Thyroid gland (tissue), 4 donors: ENCODE results near the gene PRKCH. TPM values are rescaled to one million over a fixed set of nuclear protein-coding genes. Genes with fewer than 3 reads are reported as not detected.
A peak's percentile ranks its signal among the peaks of the same experiment; 100 is the strongest.

Source experiments
- DNase-seq, 2 donors: peaks; one replicate each; pipeline ENCODE4 v3.0.0-alpha.2; 2019
- H3K27ac ChIP-seq, 3 donors: fragments of 200-600 bp; sonication (generic); 1 replicate in 2 of 3; 2 replicates in 1 of 3; pipeline ENCODE4 v1.5.1; 2016 to 2019; ENCODE audit warnings: mild to moderate bottlenecking in 1 of 3, moderate library complexity in 1 of 3
- H3K27me3 ChIP-seq: fragments of 200-600 bp; sonication (generic); one replicate; pipeline ENCODE4 v1.5.1; 2019
- H3K36me3 ChIP-seq, 2 donors: fragments of 200-600 bp; sonication (generic); one replicate each; pipeline ENCODE4 v1.5.1; 2016 to 2019
- H3K4me1 ChIP-seq, 2 donors: fragments of 200-600 bp; sonication (generic); one replicate each; pipeline ENCODE4 v1.5.1; 2017 to 2019
- H3K4me3 ChIP-seq, 3 donors: fragments of 200-600 bp; sonication (generic); replicated peaks in 1 of 3; 1 replicate in 2 of 3; 2 replicates in 1 of 3; pipeline ENCODE4 v1.5.1; 2016; ENCODE audit warnings: mild to moderate bottlenecking in 1 of 3
- H3K9me3 ChIP-seq: fragments of 200-600 bp; sonication (generic); one replicate; pipeline ENCODE4 v1.5.1; 2017
- POLR2A ChIP-seq, 2 donors: fragments of 450-650 bp; IDR thresholded peaks; one replicate each; pipeline ENCODE4 v1.6.1; 2017; ENCODE audit warnings: antibody characterized with exemption in 2 of 2, mild to moderate bottlenecking in 2 of 2, moderate library complexity in 1 of 2
- whole genome bisulfite sequencing, 2 donors: methylation state at CpG; one replicate each; pipeline ENCODE4 v1.1.5; 2017; 5-methylcytosine and 5-hydroxymethylcytosine counted together
- intact Hi-C: fragments of 100-400 bp; cut with DNase I; formaldehyde crosslinking; loops from one replicate; pipeline ENCODE4 v1.15.1; 2023
- total RNA-seq, 4 donors: library from RNA; depleted of rRNA; stranded (reverse); fragments of >200 nt; gene quantifications; one replicate each; pipeline ENCODE4 v1.2.3, GENCODE V29; 2016
- TF ChIP-seq, protein P1 (sequence below), 6 experiments: fragments of 200-600 bp in 3 of 6; fragments of 450-650 bp in 3 of 6; sonication (generic) in 3 of 6; IDR thresholded peaks; one replicate each; pipeline ENCODE4 v1.5.1; 2016 to 2019; ENCODE audit warnings: antibody characterized with exemption in 6 of 6, mild to moderate bottlenecking in 2 of 6, inconsistent platforms in 1 of 6, moderate library complexity in 1 of 6

Gene PRKCH
- total RNA-seq, 4 donors from 2014 or later = 34.0 to 68.7 (median 49.8) TPM

DNA sequence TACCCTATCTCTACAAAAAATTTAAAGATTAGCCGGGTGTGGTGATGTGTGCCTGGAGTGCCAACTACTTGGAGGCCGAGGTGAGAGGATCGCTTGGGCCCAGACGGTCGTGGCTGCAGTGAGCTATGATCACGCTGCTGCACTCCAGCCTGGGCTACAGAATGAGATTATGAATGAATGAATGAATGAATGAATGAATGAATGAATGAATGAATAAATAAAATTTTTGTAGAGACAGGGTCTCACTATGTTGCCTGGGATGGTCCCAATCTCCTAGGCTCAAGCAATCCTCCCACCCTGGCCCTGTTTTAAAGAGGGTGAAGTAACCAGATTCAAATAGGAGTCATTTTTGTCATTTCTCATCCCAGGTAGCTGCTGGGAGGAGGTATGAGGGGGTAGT lies 197.7 kb downstream of the PRKCH start:
- TF ChIP-seq, protein P1, sequence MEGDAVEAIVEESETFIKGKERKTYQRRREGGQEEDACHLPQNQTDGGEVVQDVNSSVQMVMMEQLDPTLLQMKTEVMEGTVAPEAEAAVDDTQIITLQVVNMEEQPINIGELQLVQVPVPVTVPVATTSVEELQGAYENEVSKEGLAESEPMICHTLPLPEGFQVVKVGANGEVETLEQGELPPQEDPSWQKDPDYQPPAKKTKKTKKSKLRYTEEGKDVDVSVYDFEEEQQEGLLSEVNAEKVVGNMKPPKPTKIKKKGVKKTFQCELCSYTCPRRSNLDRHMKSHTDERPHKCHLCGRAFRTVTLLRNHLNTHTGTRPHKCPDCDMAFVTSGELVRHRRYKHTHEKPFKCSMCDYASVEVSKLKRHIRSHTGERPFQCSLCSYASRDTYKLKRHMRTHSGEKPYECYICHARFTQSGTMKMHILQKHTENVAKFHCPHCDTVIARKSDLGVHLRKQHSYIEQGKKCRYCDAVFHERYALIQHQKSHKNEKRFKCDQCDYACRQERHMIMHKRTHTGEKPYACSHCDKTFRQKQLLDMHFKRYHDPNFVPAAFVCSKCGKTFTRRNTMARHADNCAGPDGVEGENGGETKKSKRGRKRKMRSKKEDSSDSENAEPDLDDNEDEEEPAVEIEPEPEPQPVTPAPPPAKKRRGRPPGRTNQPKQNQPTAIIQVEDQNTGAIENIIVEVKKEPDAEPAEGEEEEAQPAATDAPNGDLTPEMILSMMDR (IDR thresholded peaks at IDR 0.05) = no peak
- no peak for TF ChIP-seq POLR2A (IDR thresholded peaks at IDR 0.05)
- intact Hi-C loops = no loop called here
- 97 to 98% methylated on average over 6 of the region's 6 CpGs for WGBS, 2 donors
- H3K27ac ChIP-seq = peak overlapping the region in 1 of 3 donors; percentile 94
- DNase-seq = no peak
- H3K36me3 ChIP-seq = no peaks in the 10 kb centered on the region
- no peak overlapping the region for H3K4me3 ChIP-seq
- H3K9me3 ChIP-seq = no peaks in the 10 kb centered on the region
- peaks cover 51 to 65% of the 10 kb centered on the region in 2 donors for H3K4me1 ChIP-seq
- no peaks in the 10 kb centered on the region for H3K27me3 ChIP-seq

DNA sequence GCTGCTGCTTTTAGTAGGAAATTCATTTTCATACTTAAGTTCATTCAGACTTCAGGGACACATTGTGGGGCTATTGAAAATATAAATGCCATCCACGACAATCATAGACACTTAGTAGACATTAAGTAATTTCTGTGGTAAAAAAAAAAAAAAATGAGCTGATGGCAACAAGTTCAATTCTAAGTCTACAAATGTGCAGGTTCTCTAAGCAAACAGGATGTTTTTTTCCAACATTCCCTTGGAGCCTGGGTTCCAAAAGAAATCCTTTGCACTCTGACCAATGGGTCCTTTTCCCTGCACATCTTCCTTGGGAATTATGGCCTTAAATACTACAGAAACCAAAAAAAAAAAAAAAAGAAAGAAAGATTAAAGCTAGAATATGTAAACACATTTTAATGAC lies 198.4 kb downstream of the PRKCH start:
- peaks cover 51 to 65% of the 10 kb centered on the region in 2 donors for H3K4me1 ChIP-seq
- H3K27me3 ChIP-seq = no peaks in the 10 kb centered on the region
- H3K4me3 ChIP-seq = no peak overlapping the region
- TF ChIP-seq, protein P1 (IDR thresholded peaks at IDR 0.05) = no peak
- TF ChIP-seq POLR2A (IDR thresholded peaks at IDR 0.05) = no peak
- H3K27ac ChIP-seq = no peak overlapping the region
- H3K36me3 ChIP-seq = no peaks in the 10 kb centered on the region
- H3K9me3 ChIP-seq = no peaks in the 10 kb centered on the region
- 98 to 100% methylated on average over 1 of the region's 1 CpG for WGBS, 2 donors
- DNase-seq = no peak
- intact Hi-C loops = no loop called here

DNA sequence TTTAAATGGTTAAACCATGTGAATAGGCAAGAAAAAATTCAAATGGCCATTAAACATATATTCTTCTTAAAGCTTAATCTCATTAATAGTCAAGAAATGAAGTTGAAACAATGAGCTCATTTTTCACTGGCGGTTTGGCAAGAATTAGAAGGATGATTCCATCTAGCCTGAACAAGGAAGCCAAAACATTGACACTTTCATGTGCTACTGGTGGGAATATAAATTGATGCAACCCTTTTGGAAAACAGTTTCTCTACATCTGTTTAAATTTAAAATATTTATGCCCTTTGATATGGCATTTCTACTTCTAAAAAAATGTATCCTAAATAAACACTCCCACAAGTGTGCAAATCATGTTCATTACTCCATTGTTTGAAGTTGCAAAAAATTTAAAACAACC lies 199.2 kb downstream of the PRKCH start:
- no peaks in the 10 kb centered on the region for H3K27me3 ChIP-seq
- no peaks in the 10 kb centered on the region for H3K9me3 ChIP-seq
- no peak overlapping the region for H3K27ac ChIP-seq
- no peak for DNase-seq
- 92 to 93% methylated on average over 1 of the region's 1 CpG for WGBS, 2 donors
- intact Hi-C loops = no loop called here
- H3K4me1 ChIP-seq = peaks cover 51 to 65% of the 10 kb centered on the region in 2 donors
- no peaks in the 10 kb centered on the region for H3K36me3 ChIP-seq
- H3K4me3 ChIP-seq = no peak overlapping the region
- TF ChIP-seq, protein P1 (IDR thresholded peaks at IDR 0.05) = no peak

DNA sequence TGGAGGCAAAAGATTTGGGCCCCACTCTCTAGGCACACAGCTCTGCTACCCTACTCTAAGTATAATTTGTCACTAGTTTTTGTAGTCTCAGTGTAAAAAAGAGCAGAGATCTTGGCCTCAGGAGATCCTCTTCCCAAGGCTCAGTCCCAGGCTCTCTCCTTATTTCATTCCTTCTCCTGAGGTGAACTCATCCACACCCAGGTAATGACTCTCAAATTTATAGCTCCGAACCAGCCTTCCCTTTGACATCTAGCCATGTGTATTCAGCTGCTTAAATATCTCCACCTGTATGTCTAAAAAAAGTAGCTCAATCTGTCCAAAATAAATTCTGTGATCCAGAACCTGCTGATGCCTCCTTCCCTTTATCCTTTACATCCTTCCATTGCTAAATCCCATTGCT lies 200.4 kb downstream of the PRKCH start:
- WGBS, 2 donors = 87 to 95% methylated on average over 1 of the region's 1 CpG
- H3K4me3 ChIP-seq = no peak overlapping the region
- H3K36me3 ChIP-seq = no peaks in the 10 kb centered on the region
- peaks cover 54 to 65% of the 10 kb centered on the region in 2 donors for H3K4me1 ChIP-seq
- no peaks in the 10 kb centered on the region for H3K9me3 ChIP-seq
- TF ChIP-seq POLR2A (IDR thresholded peaks at IDR 0.05) = no peak
- TF ChIP-seq, protein P1 (IDR thresholded peaks at IDR 0.05) = no peak
- H3K27ac ChIP-seq = no peak overlapping the region
- H3K27me3 ChIP-seq = no peaks in the 10 kb centered on the region
- intact Hi-C loops = no loop called here
- DNase-seq = no peak

DNA sequence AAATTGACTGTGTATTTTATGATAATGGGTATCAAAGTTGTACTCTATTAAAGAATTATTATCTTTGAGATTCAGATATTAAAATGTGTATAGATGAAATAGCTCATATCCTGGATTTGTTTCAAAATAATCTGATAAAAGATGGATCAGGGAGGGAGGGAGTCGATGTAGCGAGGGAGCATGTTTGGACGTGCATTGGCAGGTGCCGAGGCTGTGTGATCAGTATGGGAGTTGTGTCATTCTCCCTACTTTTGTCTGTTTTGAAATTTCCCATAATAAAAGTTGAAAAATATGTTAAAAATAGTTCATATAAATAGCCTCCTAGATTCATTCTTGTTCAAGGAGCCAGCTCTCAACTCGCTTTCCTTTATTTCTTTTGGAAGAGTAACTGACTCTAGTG lies 202.4 kb downstream of the PRKCH start:
- Histone ChIP-seq H3K4me1 (peaks cover 55 to 56% of the 10 kb centered on the region in 2 donors), H3K9me3 (no peaks in the 10 kb centered on the region), H3K27me3 (no peaks in the 10 kb centered on the region), H3K4me3 (no peak overlapping the region), H3K27ac (peak overlapping the region; percentile 86 to 98 (median 94)), H3K36me3 (no peaks in the 10 kb centered on the region)
- intact Hi-C loops = no loop called here
- DNase-seq = no peak
- whole genome bisulfite sequencing, 2 donors = 68 to 70% methylated on average over 5 of the region's 5 CpGs
- no peak for TF ChIP-seq POLR2A (IDR thresholded peaks at IDR 0.05)
- TF ChIP-seq, protein P1 (IDR thresholded peaks at IDR 0.05) = no peak
